K562 (cell line): Measurements from ENCODE around the gene NUP188. TPM values are rescaled to one million over a fixed set of nuclear protein-coding genes. Genes with fewer than 3 reads are reported as not detected.

Source experiments
- ADNP ChIP-seq: fragments of 200-800 bp; sonication (Bioruptor generic); IDR thresholded peaks from 2 replicates; pipeline ENCODE4 v1.6.1; 2016; ENCODE audit warnings: missing genetic modification characterization, missing compliant biosample characterization
- ETV5 ChIP-seq: sonication (generic); formaldehyde crosslinking; IDR thresholded peaks from 2 replicates; pipeline ENCODE4 v1.4.0; 2020; ENCODE audit warnings: low read depth, mild to moderate bottlenecking, missing genetic modification reagents
- KDM1A ChIP-seq, 2 experiments: fragments of 450-650 bp; IDR thresholded peaks; 2 replicates each; pipeline ENCODE4 v1.6.1; 2016; ENCODE audit warnings: mild to moderate bottlenecking in 2 of 2
- MBD1 ChIP-seq: fragments of 250-450 bp; sonication (Bioruptor Pico); IDR thresholded peaks from 2 replicates; pipeline ENCODE4 v1.8.0; 2022; ENCODE audit warnings: inconsistent platforms
- NR2F6 ChIP-seq: fragments of 450-650 bp; formaldehyde crosslinking; IDR thresholded peaks from 2 replicates; pipeline ENCODE4 v1.4.0; 2020; ENCODE audit warnings: mild to moderate bottlenecking
- PCBP2 ChIP-seq: fragments of 200-400 bp; formaldehyde crosslinking; IDR thresholded peaks from 2 replicates; pipeline ENCODE4 v1.6.1; 2018; ENCODE audit warnings: low read length, low read depth, mild to moderate bottlenecking, moderate library complexity; ENCODE audit not compliant: poor library complexity, severe bottlenecking
- POLR2H ChIP-seq: IDR thresholded peaks from 2 replicates; pipeline ENCODE4 v1.6.1; 2016; ENCODE audit warnings: missing genetic modification characterization, low read depth, mild to moderate bottlenecking, control low read depth, missing compliant biosample characterization, moderate library complexity
- PTRF ChIP-seq: fragments of 450-650 bp; IDR thresholded peaks from 2 replicates; pipeline ENCODE4 v1.6.1; 2016; ENCODE audit warnings: mild to moderate bottlenecking, missing genetic modification characterization, missing compliant biosample characterization
- RBFOX2 ChIP-seq: fragments of 200-400 bp; formaldehyde crosslinking; IDR thresholded peaks from 2 replicates; pipeline ENCODE4 v1.6.1; 2017; ENCODE audit warnings: low read depth, mild to moderate bottlenecking, low read length, moderate library complexity
- RFX7 ChIP-seq: fragments of 250-450 bp; sonication (Bioruptor Pico); IDR thresholded peaks from 2 replicates; pipeline ENCODE4 v1.5.1; 2021; ENCODE audit warnings: mild to moderate bottlenecking
- RUNX1 ChIP-seq: sonication (generic); IDR thresholded peaks from 2 replicates; pipeline ENCODE4 v1.6.1; 2016; ENCODE audit warnings: antibody characterized with exemption, low read depth
- SMAD4 ChIP-seq: fragments of 250-450 bp; sonication (Bioruptor Pico); conservative IDR thresholded peaks from 2 replicates; pipeline ENCODE4 v1.8.0; 2021; ENCODE audit warnings: inconsistent platforms, mild to moderate bottlenecking, moderate library complexity
- SRSF3 ChIP-seq: fragments of 200-400 bp; formaldehyde crosslinking; IDR thresholded peaks from 2 replicates; pipeline ENCODE4 v1.6.1; 2016; ENCODE audit warnings: mild to moderate bottlenecking, low read length, moderate library complexity; ENCODE audit not compliant: insufficient read depth
- ZNF589 ChIP-seq: fragments of 200-800 bp; sonication (Bioruptor generic); IDR thresholded peaks from 2 replicates; pipeline ENCODE4 v1.6.1; 2016; ENCODE audit warnings: low read depth, missing genetic modification characterization, missing compliant biosample characterization
- ZNF668 ChIP-seq: fragments of 250-450 bp; sonication (Bioruptor Pico); IDR thresholded peaks from 2 replicates; pipeline ENCODE4 v1.8.0; 2022; ENCODE audit warnings: mild to moderate bottlenecking, inconsistent platforms
- ZSCAN32 ChIP-seq: fragments of 450-650 bp; formaldehyde crosslinking; IDR thresholded peaks from 2 replicates; pipeline ENCODE4 v1.4.0; 2020; ENCODE audit warnings: mild to moderate bottlenecking, moderate library complexity
- polyA plus RNA-seq, 8 experiments: library from polyadenylated mRNA; depleted of rRNA in 4 of 8; stranded (reverse) in 5 of 8; unstranded in 3 of 8; fragments of >200 nt; fragmentation: Nextera tagmentation in 2 of 8; fragmentation: Illumina TruSeq in 1 of 8; extraction: Ambion mirVana in 2 of 8; extraction: Trizol in 1 of 8; gene quantifications; 2 replicates each; pipeline versions ENCODE4 v1.2.1 to v1.2.3, GENCODE V29; 2011 to 2014; ENCODE audit warnings: inconsistent platforms in 1 of 8, missing spikeins in 1 of 8
- total RNA-seq, 7 experiments: library from RNA; depleted of rRNA in 6 of 7; stranded (reverse); fragments of >200 nt in 6 of 7; fragmentation: Illumina TruSeq in 2 of 7; extraction: Trizol in 2 of 7; gene quantifications; 2 replicates each; pipeline versions ENCODE4 v1.2.1 to v1.2.3, GENCODE V29; 2011 to 2021; ENCODE audit warnings: low replicate concordance in 1 of 7
- TF ChIP-seq, protein P1 (sequence below): fragments of 250-450 bp; sonication (Bioruptor Pico); IDR thresholded peaks from 2 replicates; pipeline ENCODE4 v1.4.0; 2020; ENCODE audit warnings: mild to moderate bottlenecking, moderate library complexity
- TF ChIP-seq, protein P2 (sequence below): fragments of 250-450 bp; sonication (Bioruptor Pico); IDR thresholded peaks from 2 replicates; pipeline ENCODE4 v1.8.0; 2021; ENCODE audit warnings: mild to moderate bottlenecking, moderate library complexity
- TF ChIP-seq, protein P3 (sequence below): sonication (generic); formaldehyde crosslinking; IDR thresholded peaks from 2 replicates; pipeline ENCODE4 v1.8.0; 2022; ENCODE audit warnings: mild to moderate bottlenecking, missing genetic modification reagents, borderline replicate concordance

NUP188 gene
- total and polyA plus RNA-seq, 9 of the 15 experiments (the other 6 are each of a cell fraction or from before 2014, with no cell fraction given): 11.7 to 135 (median 70.6) TPM

DNA sequence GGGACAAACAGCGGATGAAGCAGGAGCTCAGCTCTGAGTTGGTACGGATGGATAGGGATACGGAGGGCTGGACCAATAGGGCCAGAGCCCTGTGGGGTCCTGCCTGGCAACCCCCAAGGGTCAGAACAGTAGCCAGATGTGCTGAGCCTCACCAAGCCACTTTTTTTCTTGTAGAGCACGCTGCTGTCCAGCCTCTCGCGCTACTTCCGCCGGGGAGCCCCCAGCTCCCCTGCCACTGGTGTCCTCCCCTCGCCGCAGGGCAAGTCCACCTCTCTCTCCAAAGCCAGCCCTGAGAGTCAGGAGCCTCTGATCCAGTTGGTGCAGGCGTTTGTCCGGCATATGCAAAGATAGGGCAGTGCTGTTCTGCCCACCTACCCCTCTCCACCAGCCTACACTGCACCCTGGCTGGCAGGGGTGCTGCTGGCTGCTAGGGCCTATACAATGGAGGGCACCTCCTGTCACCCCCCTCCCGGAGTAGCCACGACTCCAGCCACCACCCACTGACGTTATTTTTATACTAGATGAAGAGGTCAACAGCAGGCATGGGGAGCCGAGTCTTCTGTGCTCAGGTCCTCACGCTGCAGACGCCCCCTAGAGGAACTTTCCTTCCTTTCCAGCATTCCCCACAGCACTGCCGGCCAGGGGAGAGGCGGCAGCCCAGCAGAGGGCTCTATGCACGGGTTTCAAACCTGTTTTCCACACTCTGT, 59.0 kb downstream of the NUP188 start (continued):
- TF ChIP-seq MBD1 (CRISPR knock-in tag): no peak
- TF ChIP-seq, protein P1, sequence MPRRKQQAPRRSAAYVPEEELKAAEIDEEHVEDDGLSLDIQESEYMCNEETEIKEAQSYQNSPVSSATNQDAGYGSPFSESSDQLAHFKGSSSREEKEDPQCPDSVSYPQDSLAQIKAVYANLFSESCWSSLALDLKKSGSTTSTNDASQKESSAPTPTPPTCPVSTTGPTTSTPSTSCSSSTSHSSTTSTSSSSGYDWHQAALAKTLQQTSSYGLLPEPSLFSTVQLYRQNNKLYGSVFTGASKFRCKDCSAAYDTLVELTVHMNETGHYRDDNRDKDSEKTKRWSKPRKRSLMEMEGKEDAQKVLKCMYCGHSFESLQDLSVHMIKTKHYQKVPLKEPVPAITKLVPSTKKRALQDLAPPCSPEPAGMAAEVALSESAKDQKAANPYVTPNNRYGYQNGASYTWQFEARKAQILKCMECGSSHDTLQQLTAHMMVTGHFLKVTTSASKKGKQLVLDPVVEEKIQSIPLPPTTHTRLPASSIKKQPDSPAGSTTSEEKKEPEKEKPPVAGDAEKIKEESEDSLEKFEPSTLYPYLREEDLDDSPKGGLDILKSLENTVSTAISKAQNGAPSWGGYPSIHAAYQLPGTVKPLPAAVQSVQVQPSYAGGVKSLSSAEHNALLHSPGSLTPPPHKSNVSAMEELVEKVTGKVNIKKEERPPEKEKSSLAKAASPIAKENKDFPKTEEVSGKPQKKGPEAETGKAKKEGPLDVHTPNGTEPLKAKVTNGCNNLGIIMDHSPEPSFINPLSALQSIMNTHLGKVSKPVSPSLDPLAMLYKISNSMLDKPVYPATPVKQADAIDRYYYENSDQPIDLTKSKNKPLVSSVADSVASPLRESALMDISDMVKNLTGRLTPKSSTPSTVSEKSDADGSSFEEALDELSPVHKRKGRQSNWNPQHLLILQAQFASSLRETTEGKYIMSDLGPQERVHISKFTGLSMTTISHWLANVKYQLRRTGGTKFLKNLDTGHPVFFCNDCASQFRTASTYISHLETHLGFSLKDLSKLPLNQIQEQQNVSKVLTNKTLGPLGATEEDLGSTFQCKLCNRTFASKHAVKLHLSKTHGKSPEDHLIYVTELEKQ (CRISPR knock-in tag): no peak
- TF ChIP-seq SMAD4 (CRISPR knock-in tag): no peak
- no peak for TF ChIP-seq PCBP2
- TF ChIP-seq RUNX1: no peak
- TF ChIP-seq KDM1A (IDR thresholded peaks at IDR 0.05): no peak
- 0 out of 2 replicates have a peak, but pooled peaks have one; percentile 20 for TF ChIP-seq ETV5
- TF ChIP-seq SRSF3: no peak
- TF ChIP-seq RFX7: no peak
- TF ChIP-seq, protein P2, sequence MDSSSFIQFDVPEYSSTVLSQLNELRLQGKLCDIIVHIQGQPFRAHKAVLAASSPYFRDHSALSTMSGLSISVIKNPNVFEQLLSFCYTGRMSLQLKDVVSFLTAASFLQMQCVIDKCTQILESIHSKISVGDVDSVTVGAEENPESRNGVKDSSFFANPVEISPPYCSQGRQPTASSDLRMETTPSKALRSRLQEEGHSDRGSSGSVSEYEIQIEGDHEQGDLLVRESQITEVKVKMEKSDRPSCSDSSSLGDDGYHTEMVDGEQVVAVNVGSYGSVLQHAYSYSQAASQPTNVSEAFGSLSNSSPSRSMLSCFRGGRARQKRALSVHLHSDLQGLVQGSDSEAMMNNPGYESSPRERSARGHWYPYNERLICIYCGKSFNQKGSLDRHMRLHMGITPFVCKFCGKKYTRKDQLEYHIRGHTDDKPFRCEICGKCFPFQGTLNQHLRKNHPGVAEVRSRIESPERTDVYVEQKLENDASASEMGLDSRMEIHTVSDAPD (CRISPR knock-in tag): no peak
- TF ChIP-seq ADNP (tag): no peak
- TF ChIP-seq POLR2H: no peak
- TF ChIP-seq, protein P3, sequence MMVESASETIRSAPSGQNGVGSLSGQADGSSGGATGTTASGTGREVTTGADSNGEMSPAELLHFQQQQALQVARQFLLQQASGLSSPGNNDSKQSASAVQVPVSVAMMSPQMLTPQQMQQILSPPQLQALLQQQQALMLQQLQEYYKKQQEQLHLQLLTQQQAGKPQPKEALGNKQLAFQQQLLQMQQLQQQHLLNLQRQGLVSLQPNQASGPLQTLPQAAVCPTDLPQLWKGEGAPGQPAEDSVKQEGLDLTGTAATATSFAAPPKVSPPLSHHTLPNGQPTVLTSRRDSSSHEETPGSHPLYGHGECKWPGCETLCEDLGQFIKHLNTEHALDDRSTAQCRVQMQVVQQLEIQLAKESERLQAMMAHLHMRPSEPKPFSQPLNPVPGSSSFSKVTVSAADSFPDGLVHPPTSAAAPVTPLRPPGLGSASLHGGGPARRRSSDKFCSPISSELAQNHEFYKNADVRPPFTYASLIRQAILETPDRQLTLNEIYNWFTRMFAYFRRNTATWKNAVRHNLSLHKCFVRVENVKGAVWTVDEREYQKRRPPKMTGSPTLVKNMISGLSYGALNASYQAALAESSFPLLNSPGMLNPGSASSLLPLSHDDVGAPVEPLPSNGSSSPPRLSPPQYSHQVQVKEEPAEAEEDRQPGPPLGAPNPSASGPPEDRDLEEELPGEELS: no peak
- no peak for TF ChIP-seq PTRF
- TF ChIP-seq NR2F6 (CRISPR knock-in tag): no peak
- no peak for TF ChIP-seq ZNF589 (CRISPR knock-in tag)
- no peak for TF ChIP-seq ZNF668 (CRISPR knock-in tag)
- TF ChIP-seq ZSCAN32 (CRISPR knock-in tag): no peak
- peak; percentile 62 for TF ChIP-seq RBFOX2
